GM23248 (cell line): ENCODE results near the gene LCNL1.

Experiments
- EZH2 ChIP-seq: fragments of 200-600 bp; sonication (generic); IDR thresholded peaks from 2 replicates; pipeline ENCODE4 v1.6.1; 2018; ENCODE audit warnings: antibody characterized with exemption, mild to moderate bottlenecking; ENCODE audit not compliant: insufficient read depth, poor library complexity, severe bottlenecking
- EZH2phosphoT487 ChIP-seq: fragments of 200-600 bp; sonication (generic); IDR thresholded peaks from 2 replicates; pipeline ENCODE4 v1.6.1; 2018; ENCODE audit warnings: antibody characterized with exemption, moderate library complexity, mild to moderate bottlenecking, low read depth; ENCODE audit not compliant: insufficient read depth

GRCh38 chr9:137025517-137025966, 42.7 kb downstream of the LCNL1 start:
- TF ChIP-seq EZH2 (no peak), EZH2phosphoT487 (no peak)
